GM19468 (cell line): Measurements from ENCODE around the gene TRAK1.

Experiments used
- ATAC-seq: cut with Tn5 transposase; IDR thresholded peaks from one replicate; pipeline ENCODE4 v1.9.1; 2021; ENCODE audit warnings: mild to moderate bottlenecking, moderate library complexity, moderate number of reproducible peaks; ENCODE audit not compliant: unreplicated experiment; ENCODE audit errors: extremely low read depth

Gene TRAK1

GRCh38 chr3:42224658-42225421 lies 133.7 kb downstream of the TRAK1 start:
- ATAC-seq = no peak

- no peak for ATAC-seq
Observed at GRCh38 chr3:42225486-42226363, 134.6 kb downstream of the TRAK1 start.

GRCh38 chr3:42226470-42227425 lies 135.6 kb downstream of the TRAK1 start:
- ATAC-seq = no peak

GRCh38 chr3:42228796-42229195 lies 137.6 kb downstream of the TRAK1 start:
- no peak for ATAC-seq

- ATAC-seq = no peak
Observed at GRCh38 chr3:42229266-42229941, 138.2 kb downstream of the TRAK1 start.

- no peak for ATAC-seq
Observed at GRCh38 chr3:42229942-42230688, 139.0 kb downstream of the TRAK1 start.

- ATAC-seq = no peak
Observed at GRCh38 chr3:42230860-42231259, 139.7 kb downstream of the TRAK1 start.

GRCh38 chr3:42235532-42235931 lies 144.4 kb downstream of the TRAK1 start:
- no peak for ATAC-seq

GRCh38 chr3:42236611-42237010 lies 145.5 kb downstream of the TRAK1 start:
- no peak for ATAC-seq

- no peak for ATAC-seq
Observed at GRCh38 chr3:42246091-42246490, 154.9 kb downstream of the TRAK1 start.

- no peak for ATAC-seq
Observed at GRCh38 chr3:42247576-42248027, 156.4 kb downstream of the TRAK1 start.

- ATAC-seq = no peak
Observed at GRCh38 chr3:42250761-42251160, 159.6 kb downstream of the TRAK1 start.

- no peak for ATAC-seq
Observed at GRCh38 chr3:42254566-42254965, 163.4 kb downstream of the TRAK1 start.

GRCh38 chr3:42256135-42256819 lies 165.1 kb downstream of the TRAK1 start:
- ATAC-seq = no peak

- no peak for ATAC-seq
Observed at GRCh38 chr3:42257007-42257406, 165.8 kb downstream of the TRAK1 start.

GRCh38 chr3:42262525-42262924 lies 171.4 kb downstream of the TRAK1 start:
- no peak for ATAC-seq

GRCh38 chr3:42263354-42264346 lies 172.5 kb downstream of the TRAK1 start:
- ATAC-seq = no peak
